D721Med (cell line): ENCODE results near the gene TPST2.

Experiments used
- DNase-seq: peaks from one replicate; pipeline ENCODE4 v3.0.0; 2011; ENCODE audit warnings: low spot score; ENCODE audit not compliant: insufficient read length
- FAIRE-seq: peaks from 2 replicates; lab custom pipeline; 2011; peaks lifted over from hg19 to GRCh38; lab: Jason Lieb, UNC
- TF ChIP-seq, protein P1 (sequence below): IDR thresholded peaks from 2 replicates; pipeline ENCODE4 v1.5.1; 2012; ENCODE audit warnings: mild to moderate bottlenecking, control low read depth; ENCODE audit not compliant: insufficient read depth; ENCODE audit errors: missing control alignments

The TPST2 gene

DNA sequence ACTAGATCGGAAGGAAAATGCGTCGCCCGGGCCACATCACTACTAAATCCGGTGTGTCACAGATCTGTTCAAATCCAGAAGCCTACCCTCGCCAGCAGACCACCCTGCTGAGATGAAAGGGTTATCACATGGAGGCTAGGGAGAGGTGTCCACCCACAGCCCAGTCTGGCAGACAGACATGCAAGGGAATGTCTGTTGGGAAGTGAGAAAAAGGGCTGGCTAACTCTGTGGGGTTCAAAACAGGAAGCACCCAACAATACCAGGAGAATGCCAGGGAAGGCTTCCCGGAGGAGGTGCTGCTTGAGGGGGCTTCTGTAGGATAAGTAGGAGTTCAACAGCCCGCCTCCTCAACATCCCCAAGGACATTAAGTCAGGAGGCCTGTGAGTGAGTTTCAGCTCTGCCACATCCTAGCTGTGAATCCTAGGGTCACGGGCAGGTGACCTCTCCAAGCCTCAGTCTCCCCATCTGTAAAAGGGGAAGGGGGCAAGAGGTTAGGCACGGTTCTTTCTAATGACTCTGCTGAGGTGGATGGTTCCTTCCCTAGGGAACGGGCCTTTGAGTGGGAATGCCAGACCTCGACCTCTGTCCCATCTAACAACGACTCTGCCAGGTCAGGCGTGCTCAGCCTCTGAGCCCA, 1.1 kb downstream of the TPST2 start:
- DNase-seq (no peak), FAIRE-seq (no peak)
- TF ChIP-seq, protein P1, sequence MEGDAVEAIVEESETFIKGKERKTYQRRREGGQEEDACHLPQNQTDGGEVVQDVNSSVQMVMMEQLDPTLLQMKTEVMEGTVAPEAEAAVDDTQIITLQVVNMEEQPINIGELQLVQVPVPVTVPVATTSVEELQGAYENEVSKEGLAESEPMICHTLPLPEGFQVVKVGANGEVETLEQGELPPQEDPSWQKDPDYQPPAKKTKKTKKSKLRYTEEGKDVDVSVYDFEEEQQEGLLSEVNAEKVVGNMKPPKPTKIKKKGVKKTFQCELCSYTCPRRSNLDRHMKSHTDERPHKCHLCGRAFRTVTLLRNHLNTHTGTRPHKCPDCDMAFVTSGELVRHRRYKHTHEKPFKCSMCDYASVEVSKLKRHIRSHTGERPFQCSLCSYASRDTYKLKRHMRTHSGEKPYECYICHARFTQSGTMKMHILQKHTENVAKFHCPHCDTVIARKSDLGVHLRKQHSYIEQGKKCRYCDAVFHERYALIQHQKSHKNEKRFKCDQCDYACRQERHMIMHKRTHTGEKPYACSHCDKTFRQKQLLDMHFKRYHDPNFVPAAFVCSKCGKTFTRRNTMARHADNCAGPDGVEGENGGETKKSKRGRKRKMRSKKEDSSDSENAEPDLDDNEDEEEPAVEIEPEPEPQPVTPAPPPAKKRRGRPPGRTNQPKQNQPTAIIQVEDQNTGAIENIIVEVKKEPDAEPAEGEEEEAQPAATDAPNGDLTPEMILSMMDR = no peak

DNA sequence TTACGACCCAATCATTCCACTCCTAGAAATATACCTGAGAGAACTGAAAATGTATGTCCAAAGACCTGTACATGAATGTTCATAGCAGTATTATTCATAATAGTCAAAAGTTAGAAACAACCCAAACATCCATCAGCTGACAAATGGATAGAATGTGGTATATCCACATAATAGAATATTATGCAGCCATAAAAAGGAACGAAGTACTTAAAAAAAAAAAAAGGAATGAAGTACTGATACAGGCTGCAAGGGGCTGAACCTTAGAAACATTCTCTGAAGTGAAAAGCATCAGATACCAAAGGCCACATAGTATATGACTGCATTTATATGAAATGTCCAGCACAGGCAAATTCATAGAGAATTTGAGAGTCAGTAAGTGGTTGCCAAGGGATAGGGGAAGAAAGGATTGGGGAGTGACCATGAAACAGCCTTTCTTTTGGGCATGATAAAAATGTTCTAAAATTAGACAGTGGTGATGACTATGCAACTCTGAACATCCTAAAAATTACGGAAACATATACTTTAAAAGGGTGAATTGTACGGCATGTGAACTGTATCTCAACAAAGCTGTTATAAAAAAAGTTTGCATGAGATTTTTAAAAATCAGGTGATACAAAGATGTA, 1.8 kb downstream of the TPST2 start:
- no peak for FAIRE-seq
- DNase-seq = no peak
- TF ChIP-seq, protein P1 = no peak

DNA sequence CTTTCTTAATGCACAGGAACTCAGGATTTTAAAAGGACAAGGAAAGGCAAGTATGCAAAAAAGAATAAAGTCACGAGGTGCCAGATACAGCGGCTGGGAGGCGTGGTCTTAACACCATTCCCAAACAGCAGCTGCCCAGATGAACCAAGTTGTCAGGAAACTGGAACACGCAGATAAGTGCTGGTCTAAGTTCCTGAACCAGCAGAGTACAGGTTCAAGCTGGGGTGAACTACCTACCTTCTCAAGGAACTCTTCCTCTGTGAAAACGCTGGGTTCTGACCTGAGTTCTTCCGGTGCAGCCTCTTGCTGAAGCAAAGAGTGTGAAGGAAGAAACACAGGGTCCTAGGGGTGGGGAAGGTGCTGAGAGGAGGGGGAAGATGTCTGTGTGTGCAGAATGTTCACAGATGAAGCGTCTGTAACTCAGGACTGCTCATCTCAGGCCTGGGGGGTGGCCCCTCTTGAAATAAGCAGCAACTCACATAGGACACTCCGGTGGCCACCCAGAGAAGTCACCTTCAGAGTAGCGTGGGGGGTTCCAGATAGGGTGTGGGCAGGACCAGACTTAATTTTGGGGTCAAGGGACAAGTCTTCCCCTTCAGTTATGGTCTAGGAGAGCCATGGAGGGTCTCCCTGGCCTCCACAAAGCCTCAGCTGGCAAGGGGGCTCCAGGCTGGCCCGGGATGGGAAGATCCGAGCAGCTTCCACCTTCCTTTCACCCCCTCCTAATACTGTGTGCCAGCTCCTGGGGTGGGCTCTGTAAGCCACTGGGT, 3.2 kb downstream of the TPST2 start:
- TF ChIP-seq, protein P1 = no peak
- FAIRE-seq = no peak
- no peak for DNase-seq

GRCh38 chr22:26585104-26585790, 4.7 kb downstream of the TPST2 start:
- DNase-seq (no peak), FAIRE-seq (no peak)

DNA sequence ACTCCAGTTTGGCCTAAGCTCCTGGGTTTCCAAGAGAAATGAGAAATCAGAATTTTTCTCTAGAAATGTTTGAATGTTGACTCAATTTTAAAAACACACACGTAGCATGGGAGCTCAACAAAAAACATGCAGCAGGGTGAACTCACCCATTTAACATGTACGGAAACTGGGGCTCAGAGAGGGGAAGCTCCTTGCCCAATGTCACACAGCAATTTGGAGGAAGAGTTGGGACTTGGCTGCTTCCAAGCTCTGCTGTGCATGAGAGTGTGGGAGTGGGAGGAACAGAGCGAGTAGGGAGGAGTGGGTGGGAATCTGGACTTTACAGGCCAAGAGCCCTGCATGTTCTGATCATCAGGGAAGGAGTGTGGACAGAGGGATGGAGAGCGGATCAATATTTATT, 5.9 kb downstream of the TPST2 start:
- TF ChIP-seq, protein P1 = no peak
- FAIRE-seq (no peak), DNase-seq (no peak)

More at GRCh38 chr22:26585104-26585790, 4.7 kb downstream of the TPST2 start:
- TF ChIP-seq, protein P1 = no peak

- FAIRE-seq (no peak), DNase-seq (no peak)
- TF ChIP-seq, protein P1 = no peak
Measured at GRCh38 chr22:26581633-26582168, 8.2 kb downstream of the TPST2 start.
